ENCODE measurements around the gene SLITRK3.
"Not testable (repeated sequence)": the region's sequence is repeated elsewhere in the genome, so short reads cannot be mapped to it uniquely, and the experiment has no call there.

The SLITRK3 gene

DNA sequence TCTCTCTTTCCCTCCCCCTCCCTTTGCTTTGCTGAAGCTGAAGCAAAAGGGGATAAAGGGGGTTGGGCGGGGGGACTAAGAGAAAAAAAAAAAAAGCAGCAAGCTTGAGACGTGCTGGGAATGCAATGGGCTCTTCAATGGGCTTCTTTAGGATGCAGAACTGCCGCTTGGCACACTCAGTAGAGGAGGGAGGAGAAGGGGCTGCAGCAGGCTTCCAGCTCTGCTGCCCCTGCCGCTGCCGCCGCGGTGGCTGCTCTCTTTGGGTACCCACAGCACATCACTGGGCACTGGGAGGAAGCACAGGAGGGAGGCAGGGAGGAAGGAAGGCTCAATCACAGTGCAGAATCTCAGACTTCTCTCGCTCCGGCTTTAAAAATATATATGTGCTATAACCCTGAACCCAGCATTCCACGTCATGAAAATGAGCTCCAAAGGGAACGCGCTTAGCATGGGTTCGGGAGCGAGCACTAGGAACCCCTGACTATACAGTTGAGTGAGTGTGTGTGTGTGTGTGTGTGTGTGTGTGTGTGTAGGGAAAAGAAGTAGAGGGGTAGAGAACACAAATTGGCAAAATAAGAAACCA, 3.5 kb downstream of the SLITRK3 start:
- FAIRE-seq (no peak), DNase-seq (ENCODE audit: extremely low spot score, insufficient read length, low read depth) (no peak)

DNA sequence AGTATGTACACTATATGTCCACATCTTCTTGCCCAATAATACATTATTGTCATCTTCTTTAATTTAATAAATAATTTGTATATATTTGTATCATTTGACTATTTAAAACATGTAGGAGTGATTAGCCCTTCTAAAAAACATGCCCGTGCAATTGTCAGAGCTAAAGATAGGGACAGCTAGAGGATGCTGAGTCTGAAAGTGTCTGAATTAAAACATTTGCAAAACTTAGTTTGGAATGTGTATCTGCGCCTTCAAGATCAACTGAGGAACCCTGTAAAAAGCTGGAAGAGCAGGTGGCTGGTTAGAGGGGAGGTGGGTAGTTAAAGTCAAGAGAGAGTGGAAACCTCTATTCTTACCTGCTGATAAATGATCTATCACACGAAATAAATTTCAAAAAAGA, 4.7 kb downstream of the SLITRK3 start:
- FAIRE-seq: no peak

DNA sequence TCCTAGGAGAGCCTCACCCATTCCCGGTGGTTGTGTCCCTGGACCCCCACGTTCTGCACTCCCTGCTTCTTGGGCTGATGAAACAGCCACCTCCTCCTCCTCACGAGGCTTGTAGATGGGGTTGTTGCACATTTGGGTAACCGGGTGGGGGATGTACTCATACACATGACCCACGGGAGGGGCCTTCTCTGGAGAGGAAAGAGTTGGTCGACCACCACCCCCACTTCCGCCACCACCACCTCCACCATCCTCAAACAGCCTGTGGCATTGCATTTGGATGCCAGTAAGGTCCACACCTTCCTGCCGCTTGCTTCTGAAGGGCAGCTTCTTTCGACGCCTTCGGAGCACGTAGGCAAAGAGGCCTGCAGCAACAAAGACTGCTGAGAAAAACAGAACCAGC, 7.7 kb downstream of the SLITRK3 start:
- DNase-seq (ENCODE audit: extremely low spot score, insufficient read length, low read depth) (no peak), FAIRE-seq (no peak)

More for the DNA sequence above, 4.7 kb downstream of the SLITRK3 start:
- no peak for DNase-seq (ENCODE audit: extremely low spot score, insufficient read length, low read depth)

DNA sequence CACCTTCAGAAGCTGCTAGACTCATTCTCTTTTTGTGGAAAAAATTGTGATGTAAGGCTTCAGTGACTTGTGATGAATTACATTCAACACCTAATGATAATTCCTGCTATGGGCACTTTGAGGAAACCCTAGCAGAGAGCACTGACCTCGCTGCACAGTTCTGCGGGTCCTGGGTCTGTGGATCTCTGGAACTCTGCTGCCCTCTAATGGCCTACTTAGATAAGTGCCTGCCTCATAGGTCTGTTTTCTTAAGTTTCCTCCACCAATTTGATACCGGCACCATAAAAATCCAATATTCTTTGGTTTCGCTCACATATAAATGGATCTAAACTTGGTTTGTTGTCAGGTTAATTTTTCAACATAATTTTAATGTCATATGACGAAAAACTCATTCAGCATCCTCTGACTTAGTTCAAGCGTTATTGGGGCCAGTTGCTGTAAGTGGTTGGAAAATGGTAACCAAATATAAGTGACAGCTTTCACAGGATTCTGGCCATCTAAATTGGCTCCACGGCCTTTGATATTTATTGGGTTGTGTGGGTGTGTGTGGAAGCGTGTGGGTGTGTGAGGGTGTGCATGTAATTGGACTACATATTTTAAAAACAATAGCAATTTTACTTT, 10.4 kb downstream of the SLITRK3 start:
- peak; percentile 8 for DNase-seq (ENCODE audit: extremely low spot score, insufficient read length, low read depth)
- peak; percentile 56 for FAIRE-seq

DNA sequence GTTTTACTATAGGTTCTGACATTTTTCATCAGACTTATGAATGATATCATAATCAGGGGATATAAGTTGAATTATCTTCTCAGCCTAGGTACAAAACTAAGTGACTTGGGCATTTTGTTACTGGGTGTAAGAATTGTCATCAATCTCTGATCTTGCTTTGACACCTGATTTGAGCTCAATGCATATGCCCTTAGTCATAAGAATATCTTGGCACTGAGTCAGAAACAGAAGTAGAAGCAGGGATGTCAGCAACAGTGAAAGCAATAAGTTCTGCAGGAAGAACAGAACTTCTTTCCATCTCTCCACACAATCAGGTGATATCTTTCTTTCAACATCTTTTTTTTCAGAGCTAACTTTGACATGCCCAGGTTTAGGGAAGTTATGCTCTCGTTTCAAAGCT, 14.6 kb downstream of the SLITRK3 start:
- no peak for FAIRE-seq

DNA sequence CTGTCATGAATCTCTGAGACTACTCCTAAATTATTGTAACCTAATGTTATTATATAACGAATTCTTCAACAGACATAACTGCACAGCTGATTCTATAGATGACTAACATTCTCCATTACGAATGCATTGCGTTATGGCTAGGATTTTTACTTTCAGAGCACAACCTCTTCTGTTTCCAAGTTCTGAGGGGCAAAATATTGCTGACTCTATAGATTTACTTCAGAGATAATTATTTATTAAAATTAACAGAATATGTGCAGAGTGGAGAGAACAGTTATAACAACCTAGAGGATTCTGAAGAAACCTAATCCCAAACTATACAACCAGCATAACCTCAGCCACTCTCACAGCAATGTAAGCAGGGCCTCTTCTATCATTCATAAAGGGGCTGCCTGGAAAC, 25.9 kb downstream of the SLITRK3 start:
- DNase-seq (ENCODE audit: extremely low spot score, insufficient read length, low read depth) (no peak), FAIRE-seq (no peak)

More for the DNA sequence above, 14.6 kb downstream of the SLITRK3 start:
- DNase-seq (ENCODE audit: extremely low spot score, insufficient read length, low read depth): no peak

DNA sequence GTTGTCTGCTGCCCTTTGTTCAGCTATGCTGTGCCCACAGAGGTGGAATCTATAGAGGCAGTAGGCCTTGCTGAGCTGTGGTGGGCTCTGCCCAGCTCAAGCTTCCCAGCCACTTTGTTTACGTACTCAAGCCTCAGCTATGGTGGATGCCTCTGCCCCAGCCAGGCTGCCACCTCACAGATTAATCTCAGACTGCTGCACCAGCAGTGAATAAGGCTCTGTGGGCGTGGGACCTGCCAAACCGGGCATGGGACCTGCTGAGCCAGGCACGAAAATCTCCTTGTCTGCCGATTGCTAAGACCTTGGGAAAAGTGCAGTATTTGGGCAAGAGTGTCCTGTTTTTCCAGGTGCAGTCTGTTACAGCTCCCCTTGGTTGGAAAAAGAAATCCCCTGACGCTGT, 26.8 kb downstream of the SLITRK3 start:
- DNase-seq (ENCODE audit: extremely low spot score, insufficient read length, low read depth): no peak
- no peak for FAIRE-seq

DNA sequence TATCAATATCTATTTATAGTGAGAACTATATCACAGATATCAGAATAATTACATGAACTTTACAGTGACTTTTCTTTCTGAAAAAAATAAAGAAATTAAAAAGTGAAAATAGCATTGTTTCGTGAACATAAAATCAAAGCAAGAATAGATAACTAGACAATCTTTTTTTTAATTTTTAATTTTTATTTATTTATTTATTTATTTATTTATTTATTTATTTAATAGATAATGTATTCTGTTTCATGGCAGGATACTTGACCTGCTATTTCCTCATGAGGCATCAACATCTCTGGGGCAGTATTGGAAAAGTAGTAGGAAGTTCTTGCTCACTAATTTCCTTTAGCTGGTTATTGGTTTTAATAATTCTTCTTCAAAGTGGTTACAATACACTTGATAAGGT, 33.3 kb downstream of the SLITRK3 start:
- FAIRE-seq (no peak), DNase-seq (ENCODE audit: extremely low spot score, insufficient read length, low read depth) (no peak)

DNA sequence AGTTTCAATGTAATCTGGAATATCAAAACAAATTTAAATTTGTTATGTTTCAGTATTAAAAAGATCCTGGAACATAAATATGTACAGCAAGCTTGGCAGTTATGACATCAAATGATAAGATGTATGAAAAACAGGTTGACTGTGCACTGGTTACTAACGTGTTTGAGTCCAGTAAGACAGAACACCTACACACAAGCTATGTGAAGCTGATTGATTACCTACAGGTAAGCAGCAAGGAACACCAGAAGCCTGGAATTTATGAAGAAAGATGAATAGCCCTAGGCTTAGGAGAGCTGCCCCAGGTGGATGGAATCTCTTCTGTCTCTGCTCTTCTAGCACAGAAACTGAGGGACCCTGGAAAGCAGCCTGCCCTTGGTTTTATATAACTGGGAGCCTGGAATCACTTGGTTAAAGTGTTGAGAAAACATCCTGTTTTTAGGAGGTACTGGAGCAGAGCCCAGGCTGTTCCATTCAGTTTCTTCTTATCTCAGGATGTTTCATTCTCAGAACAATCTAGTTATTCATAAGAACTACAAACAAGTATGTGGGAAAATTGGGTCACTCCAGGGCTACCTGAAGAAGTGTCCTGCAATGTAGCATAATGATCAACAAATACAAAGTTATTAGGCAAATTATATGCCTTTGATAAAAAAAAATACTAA, 36.3 kb downstream of the SLITRK3 start:
- DNase-seq (ENCODE audit: extremely low spot score, insufficient read length, low read depth) (no peak), FAIRE-seq (no peak)

DNA sequence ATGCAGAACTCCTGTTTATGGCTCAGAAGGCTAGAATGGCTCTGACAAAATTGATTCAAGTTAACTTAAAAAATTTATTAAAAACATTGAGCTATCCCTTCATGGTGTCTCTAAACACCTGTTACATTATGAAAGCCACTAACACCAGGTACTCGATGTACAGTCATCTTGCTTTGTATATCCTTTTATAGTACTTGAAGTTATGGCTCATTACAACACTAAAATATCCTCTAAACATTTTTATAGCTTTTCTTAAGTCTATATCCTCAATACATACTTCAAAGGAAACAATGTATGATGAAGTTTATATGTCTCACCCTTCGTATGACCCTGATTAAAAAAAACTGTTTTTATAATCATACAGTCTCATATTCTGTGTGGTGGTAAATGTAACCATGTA, 38.2 kb downstream of the SLITRK3 start:
- FAIRE-seq (no peak), DNase-seq (ENCODE audit: extremely low spot score, insufficient read length, low read depth) (no peak)

DNA sequence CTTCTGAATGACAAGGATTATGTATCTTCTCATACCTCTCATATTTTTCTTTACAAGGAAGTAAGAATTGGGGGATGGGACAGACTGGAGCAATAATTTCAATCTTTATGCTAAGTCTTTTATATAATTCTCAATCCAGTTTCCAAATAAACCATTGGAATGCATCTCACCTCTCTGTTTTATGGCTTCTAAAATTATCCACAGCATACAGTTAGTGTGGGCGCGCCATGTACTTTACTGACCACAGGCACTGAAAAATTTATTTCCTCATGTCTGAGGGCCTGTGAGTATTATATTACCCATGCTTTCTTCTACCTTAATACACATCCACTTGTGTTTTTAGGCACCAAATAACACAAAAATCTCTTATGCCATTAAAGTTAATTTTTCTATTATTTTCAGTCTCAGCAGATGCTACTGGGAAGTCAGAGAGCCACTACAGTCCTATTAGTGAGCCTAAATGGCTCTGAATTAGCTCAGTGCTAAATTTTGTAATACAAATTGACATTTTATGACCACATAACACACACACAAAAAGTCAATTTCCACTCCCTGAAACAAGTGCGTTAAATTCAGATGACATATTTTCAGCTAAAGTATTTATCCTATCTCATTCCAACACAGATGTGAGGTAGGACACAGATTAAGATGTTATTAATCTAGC, 39.3 kb downstream of the SLITRK3 start:
- no peak for FAIRE-seq
- DNase-seq (ENCODE audit: extremely low spot score, insufficient read length, low read depth): no peak

DNA sequence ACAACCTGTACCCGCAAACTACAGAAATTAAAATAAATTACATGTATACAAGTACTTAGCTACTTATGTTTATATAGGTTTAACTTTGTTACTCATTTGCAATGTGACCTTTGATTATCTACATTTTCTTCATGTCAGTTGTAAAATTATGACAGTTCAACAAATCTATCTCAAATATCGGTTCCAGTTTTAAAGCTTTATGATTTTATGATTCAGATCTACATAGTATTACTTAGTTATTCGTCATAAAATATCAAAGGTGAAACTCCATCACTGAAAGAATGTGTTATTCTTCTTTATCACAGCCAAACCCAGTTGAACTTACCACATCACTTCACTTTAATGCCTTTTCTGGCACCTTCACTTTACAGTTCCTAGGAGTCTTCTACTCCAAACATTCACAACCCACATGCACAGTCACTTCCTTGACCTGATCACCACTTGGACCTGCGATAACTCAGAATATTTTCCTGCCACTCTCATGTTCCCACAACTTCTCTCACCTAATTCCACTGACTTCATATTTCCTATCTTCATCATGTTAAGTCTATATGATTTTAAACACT, 47.2 kb downstream of the SLITRK3 start:
- FAIRE-seq: no peak
- DNase-seq (ENCODE audit: extremely low spot score, insufficient read length, low read depth): no peak

DNA sequence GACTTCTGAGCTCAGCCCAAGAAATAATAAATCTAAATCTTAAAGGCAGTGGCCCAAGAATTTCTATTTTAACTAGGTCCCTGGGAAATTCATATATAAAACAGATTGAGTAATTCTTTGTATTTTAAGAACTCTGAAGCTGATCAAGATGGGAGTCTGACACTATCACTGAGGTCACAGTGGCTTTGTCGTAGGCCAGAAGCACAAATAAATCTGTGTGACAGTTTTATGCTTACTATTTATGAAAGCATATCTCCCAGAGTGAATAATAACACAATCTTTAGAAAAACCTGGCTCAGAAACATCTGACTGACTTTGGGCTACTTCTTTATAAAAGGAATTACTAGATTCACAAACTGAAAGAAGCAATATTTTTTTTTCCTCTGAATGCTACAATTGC, 51.9 kb downstream of the SLITRK3 start:
- FAIRE-seq (no peak), DNase-seq (ENCODE audit: extremely low spot score, insufficient read length, low read depth) (no peak)

DNA sequence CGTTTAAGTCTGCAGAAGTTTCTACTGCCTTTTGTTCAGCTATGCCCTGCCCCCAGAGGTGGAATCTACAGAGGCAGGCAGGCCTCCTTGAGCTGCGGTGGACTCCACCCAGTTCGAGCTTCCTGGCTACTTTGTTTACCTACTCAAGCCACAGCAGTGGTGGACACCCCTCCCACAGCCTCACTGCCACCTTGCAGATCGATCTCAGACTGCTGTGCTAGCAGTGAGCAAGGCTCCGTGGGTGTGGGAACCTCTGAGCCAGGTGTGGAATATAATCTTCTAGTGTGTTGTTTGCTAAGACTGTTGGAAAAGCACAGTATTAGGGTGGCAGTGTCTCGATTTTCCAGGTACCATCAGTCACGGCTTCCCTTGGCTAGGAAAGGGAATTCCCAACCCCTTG, 56.3 kb downstream of the SLITRK3 start:
- not testable (repeated sequence) for FAIRE-seq; DNase-seq (ENCODE audit: extremely low spot score, insufficient read length, low read depth)
